Immature natural killer cell (primary cell): Measurements from ENCODE around the gene PMEL. TPM values are rescaled to one million over a fixed set of nuclear protein-coding genes. Genes with fewer than 3 reads are reported as not detected.
A peak's percentile ranks its signal among the peaks of the same experiment; 100 is the strongest.
"Not testable (repeated sequence)": the region's sequence is repeated elsewhere in the genome, so short reads cannot be mapped to it uniquely, and the experiment has no call there.

Source experiments
- DNase-seq, 3 donors: peaks; one replicate each; pipeline ENCODE4 v3.0.0; 2022; ENCODE audit warnings: mixed read lengths in 1 of 3
- H3K27ac Mint-ChIP-seq, 6 donors: one replicate each; pipeline ENCODE4 v1.8.0; 2020; ENCODE audit warnings: mixed read lengths in 6 of 6, mild to moderate bottlenecking in 5 of 6, inconsistent platforms in 4 of 6, moderate library complexity in 3 of 6
- H3K27me3 Mint-ChIP-seq, 3 donors: one replicate each; pipeline ENCODE4 v1.8.0; 2020 to 2021; ENCODE audit warnings: low read depth in 3 of 3, mild to moderate bottlenecking in 3 of 3, mixed read lengths in 3 of 3, moderate library complexity in 3 of 3, inconsistent platforms in 1 of 3
- H3K36me3 Mint-ChIP-seq, 3 donors: one replicate each; pipeline ENCODE4 v1.8.0; 2020; ENCODE audit warnings: mixed read lengths in 3 of 3, inconsistent platforms in 2 of 3, mild to moderate bottlenecking in 2 of 3
- H3K4me1 Mint-ChIP-seq, 2 donors: one replicate each; pipeline ENCODE4 v1.8.0; 2020; ENCODE audit warnings: inconsistent platforms in 2 of 2, mild to moderate bottlenecking in 2 of 2, mixed read lengths in 2 of 2, moderate library complexity in 1 of 2
- H3K4me3 Mint-ChIP-seq, 5 donors: one replicate each; pipeline ENCODE4 v1.8.0; 2020; ENCODE audit warnings: mild to moderate bottlenecking in 5 of 5, mixed read lengths in 5 of 5, inconsistent platforms in 3 of 5, moderate library complexity in 3 of 5
- H3K9me3 Mint-ChIP-seq, 6 donors: one replicate each; pipeline ENCODE4 v1.8.0; 2020; ENCODE audit warnings: mild to moderate bottlenecking in 6 of 6, mixed read lengths in 6 of 6, inconsistent platforms in 4 of 6, moderate library complexity in 3 of 6
- polyA plus RNA-seq, 3 donors: library from polyadenylated mRNA; unstranded; fragments of 300-500 nt; fragmentation: Illumina TruSeq; gene quantifications; one replicate each; pipeline ENCODE4 v1.2.3, GENCODE V29; 2021

PMEL gene
- polyA plus RNA-seq, 3 donors from 2014 or later, result 0.44 TPM; not detected in 2

DNA sequence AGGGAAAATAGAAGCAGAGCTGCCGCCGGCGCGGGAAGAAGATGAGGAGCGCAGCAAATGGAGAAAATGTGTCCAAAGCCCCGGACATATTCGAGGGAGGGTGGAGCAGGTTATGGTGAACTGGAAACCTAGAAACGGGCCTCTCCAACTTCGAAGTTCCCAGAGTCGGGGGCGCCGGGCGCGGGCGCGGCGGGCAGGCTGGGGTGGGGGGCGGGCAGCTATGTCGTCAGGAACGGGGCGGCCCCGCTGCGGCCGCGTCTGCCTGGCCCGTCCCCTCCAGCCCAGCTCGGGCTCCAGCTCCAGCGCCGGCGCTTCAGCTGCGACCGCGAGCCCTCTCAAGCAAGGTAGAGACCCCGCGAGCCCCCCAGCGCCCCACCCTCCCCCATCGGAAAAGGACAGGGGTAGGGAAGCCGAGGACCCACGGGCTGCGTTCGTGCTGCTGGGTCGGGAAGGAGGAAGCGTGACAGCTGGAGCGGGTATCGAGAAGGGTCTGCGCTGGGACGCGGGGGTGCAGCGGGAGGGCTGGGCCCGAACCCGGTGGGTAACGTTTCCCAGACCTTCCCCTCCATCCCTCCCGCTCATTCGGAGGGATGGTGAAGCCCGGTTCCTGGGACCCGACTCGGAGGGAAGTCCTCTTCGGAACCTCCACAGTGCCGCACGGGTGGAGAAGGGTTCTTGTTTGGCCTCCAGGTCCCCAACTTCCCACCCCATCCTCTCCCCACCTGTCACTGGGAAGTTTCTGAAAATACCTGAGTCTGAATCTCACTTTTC, 33.9 kb downstream of the PMEL start:
- Mint-ChIP-seq H3K4me1 (peaks cover 56 to 63% of the 10 kb centered on the region in 2 donors), H3K4me3 (peak overlapping the region; percentile 96 to 100 (median 99)), H3K9me3 (no peaks in the 10 kb centered on the region), H3K27ac (peak overlapping the region; percentile 93 to 99 (median 98)), H3K36me3 (peaks cover under 1 to 3% (median 2%) of the 10 kb centered on the region in 3 donors), H3K27me3 (peaks cover 12 to 13% (median 12%) of the 10 kb centered on the region in 3 donors)
- peak; percentile 37 to 46 (median 45) for DNase-seq

DNA sequence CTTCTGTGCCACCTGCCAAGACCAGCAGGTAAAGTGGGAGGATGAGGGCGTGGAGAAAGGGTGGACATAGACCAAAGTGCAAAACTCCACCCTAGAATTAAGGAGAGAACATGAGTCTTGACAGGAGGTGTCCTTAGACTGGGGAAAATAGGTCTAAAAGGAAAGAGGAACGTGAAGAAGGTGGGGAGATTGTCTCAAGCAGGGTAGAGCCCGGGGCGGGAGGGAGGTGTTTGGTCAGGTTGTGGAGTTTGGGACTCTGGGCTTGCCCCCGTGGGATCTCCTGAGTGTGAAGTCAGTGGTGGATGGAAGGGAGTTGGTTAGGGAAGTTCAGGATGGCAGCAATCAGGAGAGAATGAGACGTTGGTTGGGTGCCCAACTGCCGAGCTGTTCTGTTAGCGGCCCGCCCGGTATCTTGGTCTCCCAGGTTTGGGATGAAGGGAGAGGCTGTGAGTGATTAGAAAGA, 34.5 kb downstream of the PMEL start:
- peaks cover 15 to 18% (median 15%) of the 10 kb centered on the region in 3 donors for H3K27me3 Mint-ChIP-seq
- no peaks in the 10 kb centered on the region for H3K9me3 Mint-ChIP-seq
- peaks cover 0 to 4% (median 0%) of the 10 kb centered on the region in 3 donors for H3K36me3 Mint-ChIP-seq
- DNase-seq, result no peak
- peak overlapping the region; percentile 93 to 99 (median 98) for H3K27ac Mint-ChIP-seq
- H3K4me3 Mint-ChIP-seq, result peak overlapping the region; percentile 96 to 100 (median 99)
- H3K4me1 Mint-ChIP-seq, result peaks cover 61 to 69% of the 10 kb centered on the region in 2 donors

DNA sequence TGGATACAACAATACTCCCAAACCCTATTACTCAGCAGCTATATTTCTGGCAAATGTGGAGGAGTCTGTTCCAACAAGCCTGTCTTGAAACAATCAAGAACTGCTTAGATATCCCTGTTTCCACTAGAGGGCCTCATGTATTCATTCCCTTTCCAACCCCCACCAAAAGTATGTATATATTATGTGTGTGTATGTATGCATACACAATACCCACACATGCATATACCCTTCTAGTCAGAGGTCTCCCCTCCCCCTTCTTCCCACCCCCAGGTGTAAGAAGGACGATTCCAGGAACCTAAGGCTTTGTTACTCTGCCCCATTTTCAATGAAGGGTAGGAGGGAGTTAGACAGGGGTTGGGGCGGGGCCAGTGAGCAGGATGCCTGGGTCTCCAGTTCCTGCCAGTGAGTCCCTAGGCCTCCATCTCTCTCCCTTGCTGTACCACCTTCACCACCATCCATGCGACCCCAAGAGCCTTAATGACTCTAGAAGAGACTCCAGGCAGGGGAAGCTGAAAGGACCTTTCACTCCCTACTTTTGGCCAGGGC, 35.0 kb downstream of the PMEL start, which contains the start of gene DGKA:
Gene DGKA, plus strand, starts transcription at position 392 of the 546 bp plus-strand sequence. CDS start 5,342 bp downstream, outside the sequence.
- Mint-ChIP-seq H3K27me3 (peaks cover 14 to 18% (median 17%) of the 10 kb centered on the region in 3 donors), H3K36me3 (peaks cover 0 to 4% (median 0%) of the 10 kb centered on the region in 3 donors), H3K4me3 (peak within 1 kb of the TSS; percentile 96 to 100 (median 99)), H3K27ac (peak within 1 kb of the TSS; percentile 93 to 99 (median 98)), H3K4me1 (peaks cover 63 to 74% of the 10 kb centered on the region in 2 donors), H3K9me3 (no peaks in the 10 kb centered on the region)
- peak; percentile 28 to 41 (median 41) for DNase-seq

DNA sequence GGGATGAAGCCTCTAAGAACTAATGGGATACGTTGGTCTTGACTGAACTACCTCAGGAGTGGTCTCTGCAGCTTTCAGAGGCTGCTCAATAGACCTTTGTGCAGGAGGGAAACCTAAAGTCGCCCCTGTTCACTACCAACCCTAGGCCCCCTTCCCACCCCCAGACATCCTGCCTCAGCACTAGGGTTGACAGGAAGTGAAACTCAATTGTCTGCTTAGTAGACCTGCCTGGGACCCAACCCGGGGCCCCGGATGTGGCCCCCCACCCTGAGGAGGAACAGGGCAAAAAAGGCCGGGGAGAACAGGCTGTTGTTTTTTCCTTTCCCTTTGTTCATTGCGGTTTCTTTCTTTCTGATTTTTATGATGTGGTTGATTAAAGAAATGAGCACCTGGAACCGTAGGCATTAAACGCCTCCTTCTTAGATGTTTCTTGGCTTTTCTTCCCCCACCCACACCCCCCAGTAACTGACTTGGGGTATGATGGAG, 36.5 kb downstream of the PMEL start:
- peaks cover 74 to 87% of the 10 kb centered on the region in 2 donors for H3K4me1 Mint-ChIP-seq
- peaks cover 0 to 4% (median 0%) of the 10 kb centered on the region in 3 donors for H3K36me3 Mint-ChIP-seq
- peak; percentile 61 to 66 (median 63) for DNase-seq
- H3K4me3 Mint-ChIP-seq, result peak overlapping the region; percentile 96 to 100 (median 99)
- H3K27me3 Mint-ChIP-seq, result peaks cover 14 to 18% (median 17%) of the 10 kb centered on the region in 3 donors
- peak overlapping the region; percentile 93 to 99 (median 98) for H3K27ac Mint-ChIP-seq
- no peaks in the 10 kb centered on the region for H3K9me3 Mint-ChIP-seq

DNA sequence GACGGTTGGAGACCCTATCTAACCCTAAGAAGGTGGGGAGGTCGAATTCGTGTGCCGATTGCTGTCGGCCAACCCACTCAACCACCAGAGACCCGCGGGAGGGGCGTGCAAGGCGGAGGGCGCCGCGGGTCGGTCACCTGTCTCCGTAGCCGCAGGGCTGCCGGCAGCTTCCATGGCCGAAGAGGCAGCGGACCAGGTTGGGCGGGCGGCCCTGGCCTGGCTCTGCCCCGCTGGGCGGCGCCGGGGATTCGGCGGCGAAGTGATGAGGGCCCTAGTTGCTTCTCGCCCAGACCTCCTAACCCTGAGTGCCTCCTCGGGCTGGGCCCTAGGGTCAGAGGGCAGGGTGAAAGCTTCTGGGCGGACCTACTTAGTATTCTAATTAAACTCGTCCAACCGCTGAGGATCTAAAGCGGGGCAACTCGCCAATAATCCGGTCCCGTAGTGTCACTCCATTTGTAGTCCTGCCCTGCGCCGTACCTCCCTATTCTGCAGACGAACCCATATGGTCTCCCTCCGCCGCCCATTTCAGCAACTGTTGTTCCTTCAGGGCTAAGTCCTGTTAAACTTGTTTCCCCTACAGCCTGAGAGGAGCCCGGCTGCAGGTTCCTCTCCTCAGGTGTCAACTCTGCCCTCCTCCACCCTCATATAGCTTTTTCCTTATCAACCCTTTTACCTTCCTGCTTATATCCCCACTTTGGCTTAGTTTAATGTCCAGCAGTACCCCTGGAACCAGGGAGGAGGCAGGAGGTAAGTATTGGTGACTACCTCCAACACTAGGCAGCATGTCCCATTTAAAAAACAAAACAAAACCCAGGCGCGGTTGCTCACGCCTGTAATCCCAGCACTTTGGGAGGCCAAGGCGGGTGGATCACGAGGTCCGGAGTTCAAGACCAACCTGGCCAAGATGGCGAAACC, 38.0 kb downstream of the PMEL start, which contains the start of gene PYM1:
Gene PYM1, minus strand, starts transcription at position 307 of the 915 bp plus-strand sequence. Its CDS starts 133 bp downstream, at position 174.
- H3K27ac Mint-ChIP-seq, result peak within 1 kb of the TSS; percentile 93 to 99 (median 98)
- H3K4me1 Mint-ChIP-seq, result peaks cover 68 to 82% of the 10 kb centered on the region in 2 donors
- H3K4me3 Mint-ChIP-seq, result peak within 1 kb of the TSS; percentile 97 to 100 (median 99)
- peak; percentile 67 to 76 (median 68) for DNase-seq
- peaks cover 0 to 4% (median 3%) of the 10 kb centered on the region in 3 donors for H3K36me3 Mint-ChIP-seq
- H3K9me3 Mint-ChIP-seq, result no peaks in the 10 kb centered on the region
- H3K27me3 Mint-ChIP-seq, result peaks cover 14 to 20% (median 18%) of the 10 kb centered on the region in 3 donors

DNA sequence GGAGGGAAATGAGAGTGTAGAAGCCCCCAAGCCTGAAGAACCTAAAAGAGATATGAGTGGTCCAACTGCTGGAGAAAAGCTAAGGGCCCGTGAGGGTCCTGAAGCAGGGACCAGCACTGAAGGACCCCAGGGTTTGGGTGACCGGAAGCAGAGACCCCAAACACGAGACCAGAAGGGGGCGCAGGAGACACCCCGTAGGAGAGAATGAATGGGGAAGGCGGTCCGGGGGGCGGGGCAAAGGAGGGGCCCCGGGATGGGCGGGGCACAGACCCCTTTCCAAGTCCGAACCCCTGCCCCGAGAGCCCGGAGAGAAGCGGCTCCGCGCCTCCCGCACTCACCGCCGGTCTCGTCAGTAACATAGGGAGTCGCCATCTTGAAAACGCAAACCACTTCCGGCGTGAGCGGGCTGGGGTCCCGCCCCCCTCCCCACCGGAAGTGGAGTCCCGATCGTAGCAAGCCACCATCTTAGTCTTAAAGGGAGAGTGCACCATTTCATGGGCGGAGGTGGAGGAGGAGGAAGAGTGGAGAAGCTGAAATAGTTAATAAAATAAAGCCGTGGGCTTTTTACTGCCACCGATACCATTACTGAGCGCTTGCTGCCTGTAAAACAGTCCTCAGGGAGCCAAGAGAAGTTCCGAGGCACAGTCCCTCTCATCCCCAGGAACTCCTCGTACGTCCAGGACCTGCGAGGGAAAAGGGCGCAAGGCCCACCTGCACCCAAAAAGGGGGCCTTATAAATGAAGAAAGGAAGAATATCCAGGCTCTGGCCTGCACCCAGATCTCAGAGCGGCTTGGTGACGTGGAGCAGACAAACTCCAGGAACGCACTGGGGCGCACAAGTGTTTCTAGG, 38.9 kb downstream of the PMEL start:
- H3K9me3 Mint-ChIP-seq, result no peaks in the 10 kb centered on the region
- peak overlapping the region; percentile 97 to 100 (median 98) for H3K4me3 Mint-ChIP-seq
- H3K36me3 Mint-ChIP-seq, result peaks cover 3 to 4% (median 4%) of the 10 kb centered on the region in 3 donors
- H3K27ac Mint-ChIP-seq, result peak overlapping the region; percentile 93 to 98 (median 97)
- H3K27me3 Mint-ChIP-seq, result peaks cover 10 to 17% (median 14%) of the 10 kb centered on the region in 3 donors
- DNase-seq, result peak; percentile 80 to 83 (median 82)
- peaks cover 62 to 75% of the 10 kb centered on the region in 2 donors for H3K4me1 Mint-ChIP-seq

DNA sequence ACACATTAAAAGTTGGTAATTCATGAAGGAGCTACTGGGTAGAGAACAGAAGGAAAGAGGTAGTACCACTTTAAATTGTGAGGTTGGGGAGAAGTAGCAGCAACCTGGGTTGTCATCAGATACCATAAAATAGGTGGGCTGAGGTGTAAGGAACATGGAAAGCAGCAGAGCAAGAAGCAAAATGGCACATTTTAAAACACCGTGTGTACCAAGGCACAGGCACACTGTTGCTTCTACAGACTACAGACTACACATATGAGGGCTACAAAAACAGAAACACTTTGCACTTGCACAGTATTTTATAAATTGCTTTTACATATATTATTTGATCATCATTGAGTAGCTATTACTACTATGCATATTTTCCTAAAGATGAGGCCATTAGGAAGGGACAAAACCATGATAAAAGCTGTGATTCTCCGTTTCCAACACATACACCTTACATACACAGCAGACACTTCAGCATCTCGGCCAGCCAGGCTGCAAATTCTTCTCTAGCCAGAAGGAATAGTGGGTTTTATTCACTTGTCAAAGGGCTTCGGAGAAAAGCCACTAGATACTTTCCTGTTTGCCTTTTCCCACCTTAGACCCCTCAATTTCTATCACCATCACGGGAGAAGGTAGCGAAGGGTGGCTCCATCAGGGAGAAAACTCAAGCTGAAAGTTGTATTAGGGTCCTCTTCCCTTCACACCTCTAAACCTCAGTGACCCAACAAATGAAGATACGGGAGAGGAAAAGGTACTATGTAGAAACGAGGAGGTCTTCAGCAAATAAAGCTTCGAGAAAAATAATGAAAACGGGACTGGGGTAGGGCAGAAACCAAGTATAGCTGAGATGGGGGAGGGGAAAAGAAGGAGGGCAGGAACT, 39.7 kb downstream of the PMEL start:
- peak overlapping the region; percentile 97 to 100 (median 98) for H3K4me3 Mint-ChIP-seq
- H3K27me3 Mint-ChIP-seq, result peaks cover 9 to 14% (median 14%) of the 10 kb centered on the region in 3 donors
- DNase-seq, result no peak
- peak overlapping the region; percentile 93 to 98 (median 97) for H3K27ac Mint-ChIP-seq
- H3K4me1 Mint-ChIP-seq, result peaks cover 56 to 77% of the 10 kb centered on the region in 2 donors
- H3K36me3 Mint-ChIP-seq, result peaks cover 3 to 4% (median 4%) of the 10 kb centered on the region in 3 donors
- H3K9me3 Mint-ChIP-seq, result no peaks in the 10 kb centered on the region

DNA sequence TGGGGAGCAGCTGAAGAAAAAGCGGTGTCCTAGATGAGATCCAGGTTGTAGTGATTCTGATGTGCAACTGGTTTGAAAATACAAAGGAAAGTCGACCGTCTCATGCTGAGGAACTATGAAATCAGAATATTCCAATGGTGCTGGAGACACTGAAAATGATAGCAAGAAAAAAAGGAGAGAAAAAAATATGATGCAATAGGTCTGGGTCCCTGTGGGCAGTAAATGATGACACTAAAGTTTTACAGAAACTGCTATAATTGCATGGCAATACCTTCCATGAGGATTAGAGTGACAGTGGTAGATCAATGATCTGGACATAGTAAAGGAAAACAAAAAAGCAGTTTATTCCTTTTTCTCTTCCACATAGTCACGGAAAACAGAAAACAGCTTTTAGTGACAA, 40.5 kb downstream of the PMEL start:
- Mint-ChIP-seq H3K4me1 (peaks cover 51 to 75% of the 10 kb centered on the region in 2 donors), H3K9me3 (no peaks in the 10 kb centered on the region), H3K27me3 (peaks cover 8 to 15% (median 13%) of the 10 kb centered on the region in 3 donors)

DNA sequence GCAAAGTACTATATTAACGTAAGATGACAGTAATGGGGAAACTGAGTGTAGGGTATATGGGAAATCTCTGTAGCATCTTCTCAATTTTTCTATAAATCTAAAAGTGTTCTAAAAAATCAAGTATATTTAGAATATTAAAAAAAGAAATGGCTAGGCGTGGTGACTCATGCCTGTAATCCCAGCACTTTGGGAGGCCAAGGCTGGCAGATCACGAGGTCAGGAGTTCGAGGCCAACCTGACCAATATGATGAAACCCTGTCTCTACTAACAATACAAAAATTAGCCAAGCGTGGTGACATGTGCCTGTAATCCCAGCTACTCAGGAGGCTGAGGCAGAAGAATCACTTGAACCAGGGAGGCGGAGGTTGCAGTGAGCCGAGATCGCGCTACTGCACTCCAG, 42.2 kb downstream of the PMEL start:
- not testable (repeated sequence) for H3K9me3 Mint-ChIP-seq, H3K36me3 Mint-ChIP-seq, DNase-seq, H3K4me3 Mint-ChIP-seq
- peaks cover 33 to 57% of the 10 kb centered on the region in 2 donors for H3K4me1 Mint-ChIP-seq
- peak overlapping the region in 2 of 6 donors; percentile 22 to 73 for H3K27ac Mint-ChIP-seq
- H3K27me3 Mint-ChIP-seq, result peaks cover 8 to 15% (median 11%) of the 10 kb centered on the region in 3 donors

More for the DNA sequence above, 40.5 kb downstream of the PMEL start:
- peak overlapping the region; percentile 97 to 100 (median 98) for H3K4me3 Mint-ChIP-seq
- peaks cover 3 to 4% (median 4%) of the 10 kb centered on the region in 3 donors for H3K36me3 Mint-ChIP-seq
- peak overlapping the region; percentile 93 to 98 (median 97) for H3K27ac Mint-ChIP-seq
- no peak for DNase-seq

DNA sequence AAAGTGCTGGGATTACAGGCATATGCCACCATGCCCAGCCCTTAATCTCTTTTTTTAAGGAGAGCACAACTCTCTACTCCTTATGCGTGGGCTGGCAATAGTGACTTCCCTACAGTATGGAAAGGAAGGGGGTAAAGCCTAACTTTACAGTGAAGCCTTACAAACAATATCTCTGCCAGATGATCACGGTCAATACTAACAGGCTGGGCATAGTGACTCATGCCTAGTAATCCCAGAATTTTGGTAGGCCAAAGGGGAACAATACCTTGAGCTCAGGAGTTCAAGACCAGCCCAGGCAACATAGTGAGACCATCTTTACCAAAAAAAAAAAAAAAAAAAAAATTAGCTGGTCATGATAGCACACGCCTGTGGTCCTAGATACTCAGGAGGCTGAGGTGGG, 43.7 kb downstream of the PMEL start:
- H3K4me1 Mint-ChIP-seq, result peaks cover 27 to 48% of the 10 kb centered on the region in 2 donors
- H3K4me3 Mint-ChIP-seq, result no peak overlapping the region
- H3K36me3 Mint-ChIP-seq, result peaks cover 3 to 4% (median 3%) of the 10 kb centered on the region in 3 donors
- no peak overlapping the region for H3K27ac Mint-ChIP-seq
- no peaks in the 10 kb centered on the region for H3K9me3 Mint-ChIP-seq
- H3K27me3 Mint-ChIP-seq, result peaks cover 5 to 12% (median 7%) of the 10 kb centered on the region in 3 donors
- no peak for DNase-seq

DNA sequence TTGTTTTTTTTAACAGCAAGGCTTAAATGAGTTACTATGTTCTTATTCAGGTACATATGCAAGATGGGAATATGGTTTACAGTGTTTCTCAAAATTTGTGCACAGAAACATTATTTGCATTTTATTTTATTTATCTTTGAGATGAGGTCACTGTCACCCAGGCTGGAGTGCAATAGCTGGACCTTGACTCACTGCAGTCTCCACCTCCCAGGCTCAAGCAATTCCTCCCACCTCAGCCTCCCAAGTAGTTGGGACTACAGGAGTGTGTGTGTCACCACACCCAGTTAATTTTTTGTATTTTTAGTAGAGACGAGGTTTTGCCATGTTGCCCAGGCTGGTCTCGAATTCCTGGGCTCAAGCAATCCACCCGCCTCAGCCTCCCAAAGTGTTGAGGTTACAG, 46.8 kb downstream of the PMEL start:
- H3K4me1 Mint-ChIP-seq, result peaks cover 12 to 31% of the 10 kb centered on the region in 2 donors

More for the DNA sequence above, 46.8 kb downstream of the PMEL start:
- not testable (repeated sequence) for H3K27ac Mint-ChIP-seq, H3K36me3 Mint-ChIP-seq, DNase-seq, H3K9me3 Mint-ChIP-seq, H3K27me3 Mint-ChIP-seq, H3K4me3 Mint-ChIP-seq
